GM06990 (cell line): ENCODE measurements around the gene SH2D7.

Experiments used
- DNase-seq: peaks from one replicate; pipeline ENCODE4 v3.0.0-alpha.2; 2011; ENCODE audit not compliant: insufficient read length; ENCODE audit errors: extremely low read depth
- H3K27me3 ChIP-seq: replicated peaks from 2 replicates; pipeline ENCODE4 v1.6.0; 2011; ENCODE audit warnings: low read length; ENCODE audit not compliant: control insufficient read depth, insufficient read depth
- H3K36me3 ChIP-seq: 2 replicates; pipeline ENCODE4 v1.5.1; 2011; ENCODE audit warnings: low read length; ENCODE audit not compliant: control insufficient read depth, insufficient read depth
- H3K4me3 ChIP-seq: replicated peaks from 2 replicates; pipeline ENCODE4 v1.5.1; 2011; ENCODE audit warnings: low read depth, mild to moderate bottlenecking, control low read depth, low read length
- TF ChIP-seq, protein P1 (sequence below): IDR thresholded peaks from 2 replicates; pipeline ENCODE4 v1.5.1; 2011; ENCODE audit warnings: low read length, control low read depth, mild to moderate bottlenecking, inconsistent platforms; ENCODE audit not compliant: insufficient read depth, poor library complexity, severe bottlenecking

Gene SH2D7

DNA sequence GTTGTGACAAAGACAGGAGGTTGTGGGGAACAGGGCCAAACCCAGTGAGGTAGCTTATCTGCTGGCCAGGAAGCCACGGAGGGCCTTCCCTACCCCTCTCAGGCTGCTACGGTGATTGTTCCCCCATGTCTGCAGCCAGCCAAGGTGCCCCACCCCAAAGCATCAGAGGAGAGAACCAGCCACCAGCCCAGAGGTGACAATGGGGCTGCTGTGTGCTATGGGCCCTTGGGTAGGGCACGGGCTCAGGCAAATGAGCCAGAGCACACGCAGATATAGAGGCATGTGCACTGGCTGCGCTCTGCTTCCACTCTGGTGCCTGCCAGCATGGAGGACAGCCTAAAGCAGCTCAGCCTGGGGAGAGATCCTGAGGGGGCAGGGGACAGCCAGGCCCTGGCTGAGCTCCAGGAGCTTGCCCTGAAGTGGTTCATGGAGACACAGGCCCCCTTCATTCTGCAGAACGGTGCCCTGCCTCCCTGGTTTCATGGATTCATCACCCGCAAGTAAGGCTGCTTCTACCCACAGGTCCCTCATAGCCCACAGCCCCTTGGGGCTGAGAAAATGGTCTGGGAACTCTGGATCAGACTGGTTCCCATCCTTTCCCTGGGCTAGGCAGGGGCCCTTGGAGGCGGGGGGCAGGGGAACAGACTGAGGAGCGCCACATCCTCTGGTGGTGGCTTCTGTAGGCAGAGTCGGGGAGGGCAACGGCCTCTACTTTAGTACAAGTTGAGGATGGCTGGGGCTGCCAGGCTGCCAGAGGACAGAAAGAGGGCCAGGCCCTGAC is at the start of gene SH2D7:
SH2D7 (plus strand) TSS at position 301 of the 781 bp plus-strand sequence; CDS start at position 325, 24 bp downstream.
- Histone ChIP-seq H3K36me3 (no peaks in the 10 kb centered on the region), H3K27me3 (no peaks in the 10 kb centered on the region), H3K4me3 (no peak within 1 kb of the TSS)
- TF ChIP-seq, protein P1, sequence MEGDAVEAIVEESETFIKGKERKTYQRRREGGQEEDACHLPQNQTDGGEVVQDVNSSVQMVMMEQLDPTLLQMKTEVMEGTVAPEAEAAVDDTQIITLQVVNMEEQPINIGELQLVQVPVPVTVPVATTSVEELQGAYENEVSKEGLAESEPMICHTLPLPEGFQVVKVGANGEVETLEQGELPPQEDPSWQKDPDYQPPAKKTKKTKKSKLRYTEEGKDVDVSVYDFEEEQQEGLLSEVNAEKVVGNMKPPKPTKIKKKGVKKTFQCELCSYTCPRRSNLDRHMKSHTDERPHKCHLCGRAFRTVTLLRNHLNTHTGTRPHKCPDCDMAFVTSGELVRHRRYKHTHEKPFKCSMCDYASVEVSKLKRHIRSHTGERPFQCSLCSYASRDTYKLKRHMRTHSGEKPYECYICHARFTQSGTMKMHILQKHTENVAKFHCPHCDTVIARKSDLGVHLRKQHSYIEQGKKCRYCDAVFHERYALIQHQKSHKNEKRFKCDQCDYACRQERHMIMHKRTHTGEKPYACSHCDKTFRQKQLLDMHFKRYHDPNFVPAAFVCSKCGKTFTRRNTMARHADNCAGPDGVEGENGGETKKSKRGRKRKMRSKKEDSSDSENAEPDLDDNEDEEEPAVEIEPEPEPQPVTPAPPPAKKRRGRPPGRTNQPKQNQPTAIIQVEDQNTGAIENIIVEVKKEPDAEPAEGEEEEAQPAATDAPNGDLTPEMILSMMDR: no peak
- no peak for DNase-seq

DNA sequence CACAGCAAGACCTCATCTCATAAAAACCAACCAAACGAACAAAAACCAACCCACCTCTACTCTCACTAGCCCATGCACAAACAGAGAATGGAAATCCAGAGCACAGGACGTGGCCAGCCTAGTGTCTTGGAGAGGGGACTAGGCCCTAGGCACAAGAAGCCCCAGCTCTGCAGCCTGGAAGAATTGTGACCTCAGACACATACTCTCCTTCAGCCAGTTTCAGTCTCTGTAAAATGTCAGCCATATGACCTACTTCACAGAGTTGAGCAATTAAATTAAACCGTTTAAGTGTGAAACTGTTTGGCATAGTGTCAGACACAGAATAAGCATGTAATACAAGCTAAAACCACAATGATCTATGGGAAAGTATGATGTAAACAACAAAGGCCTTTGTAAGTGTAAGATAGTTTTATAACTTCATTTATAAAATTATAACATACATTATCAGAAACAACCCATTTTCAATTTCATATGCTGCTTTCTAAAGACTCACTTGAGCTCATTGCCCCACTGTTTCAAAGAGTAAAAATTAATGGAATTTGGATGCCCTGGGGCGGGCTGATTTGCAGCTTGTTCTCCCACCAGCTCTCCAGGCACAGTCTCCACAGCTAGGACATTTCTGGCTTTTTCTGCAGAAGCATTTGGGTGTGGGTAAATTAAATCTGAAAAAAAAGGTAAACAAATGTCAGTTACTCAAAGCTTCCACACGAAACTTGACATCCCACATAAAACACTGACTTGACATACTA is 47.8 kb upstream of the SH2D7 start:
- TF ChIP-seq, protein P1: no peak
- Histone ChIP-seq H3K36me3 (peaks cover 6% of the 10 kb centered on the region), H3K27me3 (no peaks in the 10 kb centered on the region), H3K4me3 (no peak overlapping the region)
- DNase-seq: no peak

DNA sequence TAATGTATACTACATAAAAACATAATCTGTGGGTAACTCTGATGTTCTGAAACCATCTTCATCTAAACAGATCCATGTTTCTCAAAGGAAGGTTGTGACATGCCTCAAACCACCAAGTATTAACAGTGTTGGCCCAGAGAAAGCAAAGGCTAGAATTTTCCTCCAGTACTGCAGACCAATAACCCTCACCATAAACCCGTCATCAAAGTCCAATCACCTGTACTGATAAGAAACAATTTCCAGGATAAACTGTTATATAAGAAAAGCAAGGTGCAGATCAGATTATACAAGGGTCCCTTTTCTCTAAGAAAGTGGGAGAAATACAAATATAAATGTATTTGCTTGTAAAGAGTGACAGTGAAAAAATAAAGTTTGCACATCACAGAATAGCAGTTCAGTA is 47.2 kb upstream of the SH2D7 start:
- H3K36me3 ChIP-seq: peaks cover 3% of the 10 kb centered on the region
- TF ChIP-seq, protein P1: no peak
- no peak overlapping the region for H3K4me3 ChIP-seq

DNA sequence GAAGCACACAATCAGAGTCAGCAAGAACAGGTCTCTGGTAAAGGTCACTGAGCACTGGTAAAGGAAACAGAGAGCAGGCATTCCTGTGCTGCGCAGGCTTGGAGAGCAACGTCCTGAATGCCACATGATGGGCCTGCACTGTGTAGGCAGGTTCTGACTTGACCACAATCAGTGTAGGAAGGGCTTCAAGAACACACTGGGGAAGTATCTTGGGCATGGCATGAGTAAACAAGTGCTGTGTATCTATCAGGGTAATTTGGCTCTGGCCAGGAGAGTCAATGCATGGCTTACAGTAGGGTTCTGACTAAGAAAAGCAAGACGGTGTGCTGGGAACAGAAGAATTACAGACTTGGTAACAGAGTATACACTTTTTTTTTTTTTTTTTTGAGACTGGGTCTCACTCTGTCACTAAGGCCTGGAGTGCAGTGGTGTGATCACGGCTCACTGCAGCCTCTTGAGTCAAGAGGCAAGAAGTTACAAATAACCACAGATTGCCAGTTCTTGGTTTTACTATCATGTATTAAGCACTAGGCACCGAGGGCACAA is 45.5 kb upstream of the SH2D7 start:
- Histone ChIP-seq H3K4me3 (no peak overlapping the region), H3K36me3 (peaks cover 4% of the 10 kb centered on the region), H3K27me3 (no peaks in the 10 kb centered on the region)
- TF ChIP-seq, protein P1: no peak
- no peak for DNase-seq

More for the DNA sequence above, 47.2 kb upstream of the SH2D7 start:
- no peaks in the 10 kb centered on the region for H3K27me3 ChIP-seq
- DNase-seq: no peak

DNA sequence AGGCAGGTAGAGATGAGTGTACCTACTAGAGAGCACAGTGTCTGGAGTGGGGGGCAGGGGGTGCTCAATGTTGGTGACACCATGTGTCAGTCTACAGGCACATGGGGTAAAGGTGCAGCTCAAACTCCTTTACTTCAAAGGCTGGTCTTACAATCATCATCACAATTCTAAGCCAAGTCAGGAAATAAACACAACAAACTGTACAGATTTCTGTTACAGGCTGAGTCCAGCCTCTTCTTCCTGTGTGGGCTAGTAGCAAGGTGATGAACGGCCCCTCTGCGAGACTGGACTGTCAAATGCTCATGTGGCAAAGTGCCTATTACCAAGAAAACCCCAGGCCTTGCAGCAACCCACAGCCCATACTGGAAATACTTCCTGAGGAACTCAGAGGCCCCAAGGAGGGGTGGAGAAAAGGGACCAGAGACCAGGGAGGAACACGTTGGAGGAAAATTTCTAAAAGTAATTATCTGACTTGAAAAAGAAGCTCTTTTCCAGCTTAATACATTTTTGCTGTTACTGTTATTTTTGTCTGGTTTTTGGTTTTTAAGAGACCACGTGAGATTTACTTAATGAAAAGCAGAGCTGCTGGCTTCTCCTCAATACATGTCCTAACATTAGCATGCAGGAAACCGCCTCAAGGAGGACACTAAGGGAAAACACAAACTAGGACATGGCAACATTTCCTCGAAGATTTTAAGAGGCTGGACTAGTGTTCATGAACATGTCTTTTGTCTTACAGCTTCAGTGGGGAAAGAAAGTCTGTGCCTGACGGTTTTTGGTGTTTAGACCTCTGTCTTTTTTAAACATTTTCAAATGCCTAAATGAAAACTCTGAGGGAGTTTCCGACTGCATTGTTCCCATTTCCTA is 44.4 kb upstream of the SH2D7 start:
- DNase-seq: no peak
- Histone ChIP-seq H3K36me3 (peaks cover 9% of the 10 kb centered on the region), H3K27me3 (no peaks in the 10 kb centered on the region), H3K4me3 (no peak overlapping the region)
- TF ChIP-seq, protein P1: no peak
